ENCODE data around the gene ERC1. TPM values are rescaled to one million over a fixed set of nuclear protein-coding genes. Genes with fewer than 3 reads are reported as not detected.

The ERC1 gene
- total and polyA plus RNA-seq, 5 experiments from 2014 or later, result 14.0 to 51.9 (median 22.5) TPM

GRCh38 chr12:1540690-1541089 lies 549.7 kb downstream of the ERC1 start:
- Mint-ChIP-seq H3K4me3 (no peak overlapping the region), H3K4me1 (peaks cover 0 to 4% (median 0%) of the 10 kb centered on the region in 4 donors), H3K27me3 (peaks cover 41 to 79% (median 71%) of the 10 kb centered on the region in 5 donors), H3K36me3 (peaks cover 0 to 1% (median 0%) of the 10 kb centered on the region in 3 donors), H3K27ac (no peak overlapping the region), H3K9me3 (peaks cover 0 to 2% (median 0%) of the 10 kb centered on the region in 9 donors)
- POLR2A ChIA-PET, result no interaction called here
- ATAC-seq (no peak), DNase-seq (no peak)

- H3K4me3 Mint-ChIP-seq, result no peak overlapping the region
- peaks cover 0 to 1% (median 0%) of the 10 kb centered on the region in 4 donors for H3K4me1 Mint-ChIP-seq
Observed at GRCh38 chr12:1542599-1542998, 551.6 kb downstream of the ERC1 start.

GRCh38 chr12:1544996-1545700 lies 554.1 kb downstream of the ERC1 start:
- Mint-ChIP-seq H3K9me3 (peaks cover 0 to 2% (median 0%) of the 10 kb centered on the region in 9 donors), H3K36me3 (peaks cover 0 to 1% (median 0%) of the 10 kb centered on the region in 3 donors), H3K27ac (peak overlapping the region in 1 of 10 donors; percentile 59), H3K27me3 (peaks cover 10 to 59% (median 45%) of the 10 kb centered on the region in 5 donors), H3K4me1 (no peaks in the 10 kb centered on the region), H3K4me3 (no peak overlapping the region)
- no peak for ATAC-seq
- POLR2A ChIA-PET, result interaction anchor here (0.6 to 1.1 kb wide), 2 partner anchors 15 to 182 kb away, joined by 3 to 5 read pairs; no protein-coding TSS in a partner anchor
- DNase-seq, result no peak

More at GRCh38 chr12:1542599-1542998, 551.6 kb downstream of the ERC1 start:
- Mint-ChIP-seq H3K27ac (no peak overlapping the region), H3K9me3 (peaks cover 0 to 2% (median 0%) of the 10 kb centered on the region in 9 donors), H3K27me3 (peaks cover 29 to 77% (median 59%) of the 10 kb centered on the region in 5 donors), H3K36me3 (peaks cover 0 to 1% (median 0%) of the 10 kb centered on the region in 3 donors)
- ATAC-seq, result no peak
- POLR2A ChIA-PET, result interaction anchor here (1.2 kb wide), 1 partner anchor 8 kb away, joined by 3 read pairs; no protein-coding TSS in a partner anchor
- DNase-seq, result no peak

Other genes starting within 250 kb of the ERC1 start
- 100 to 1,000 TPM; 142 to 158 TPM for gene WNK1, start 238.6 kb upstream of the ERC1 start, total RNA-seq
- gene WNK1, start 238.6 kb upstream of the ERC1 start, polyA plus RNA-seq, result 10 to 100 TPM; 19.5 to 31.0 (median 26.7) TPM
- gene RAD52, start 41.5 kb upstream of the ERC1 start, total RNA-seq, result 10 to 100 TPM; 28.9 to 30.0 TPM
- gene RAD52, start 41.5 kb upstream of the ERC1 start, polyA plus RNA-seq, result 1 to 10 TPM; 2.1 to 4.9 (median 3.4) TPM